ENCODE measurements around the gene RALGAPA2. TPM values are rescaled to one million over a fixed set of nuclear protein-coding genes. Genes with fewer than 3 reads are reported as not detected.

The RALGAPA2 gene
- total RNA-seq, 2 experiments from 2014 or later = 14.3 to 17.2 TPM

GRCh38 chr20:20391115-20391514, 321.3 kb downstream of the RALGAPA2 start:
- Mint-ChIP-seq H3K4me3 (no peak overlapping the region), H3K27me3 (no peaks in the 10 kb centered on the region), H3K4me1 (ENCODE audit: low read depth) (no peaks in the 10 kb centered on the region), H3K27ac (no peak overlapping the region), H3K36me3 (ENCODE audit: low read depth) (peaks cover 5% of the 10 kb centered on the region), H3K9me3 (no peaks in the 10 kb centered on the region)
- DNase-seq (no peak), ATAC-seq (no peak)
- intact Hi-C loops (cut with micrococcal nuclease) = no loop called here
- TF ChIP-seq CTCF (IDR thresholded peaks at IDR 0.05) = no peak
- ChIA-PET CTCF (no interaction called here), POLR2A (no interaction called here)

GRCh38 chr20:20390393-20390792, 322.1 kb downstream of the RALGAPA2 start:
- Mint-ChIP-seq H3K4me1 (ENCODE audit: low read depth) (no peaks in the 10 kb centered on the region), H3K4me3 (no peak overlapping the region), H3K27me3 (no peaks in the 10 kb centered on the region), H3K27ac (no peak overlapping the region), H3K9me3 (no peaks in the 10 kb centered on the region), H3K36me3 (ENCODE audit: low read depth) (peaks cover 5% of the 10 kb centered on the region)
- intact Hi-C loops (cut with micrococcal nuclease) = no loop called here
- CTCF ChIA-PET = no interaction called here
- ATAC-seq (no peak), DNase-seq (no peak)
- POLR2A ChIA-PET = no interaction called here
- TF ChIP-seq CTCF (IDR thresholded peaks at IDR 0.05) = no peak

- DNase-seq (no peak), ATAC-seq (no peak)
- Mint-ChIP-seq H3K27me3 (peaks cover 2% of the 10 kb centered on the region), H3K36me3 (ENCODE audit: low read depth) (peaks cover 2% of the 10 kb centered on the region), H3K4me1 (ENCODE audit: low read depth) (no peaks in the 10 kb centered on the region), H3K27ac (no peak overlapping the region), H3K9me3 (no peaks in the 10 kb centered on the region), H3K4me3 (no peak overlapping the region)
- intact Hi-C loops (cut with micrococcal nuclease) = no loop called here
- no peak for TF ChIP-seq CTCF (IDR thresholded peaks at IDR 0.05)
- CTCF ChIA-PET = no interaction called here
- POLR2A ChIA-PET = no interaction called here
Measured at GRCh38 chr20:20386192-20386591, 326.3 kb downstream of the RALGAPA2 start.

GRCh38 chr20:20375862-20376261, 336.6 kb downstream of the RALGAPA2 start:
- ATAC-seq (no peak), DNase-seq (no peak)
- CTCF ChIA-PET = no interaction called here
- Mint-ChIP-seq H3K27ac (no peak overlapping the region), H3K4me1 (ENCODE audit: low read depth) (no peaks in the 10 kb centered on the region), H3K36me3 (ENCODE audit: low read depth) (no peaks in the 10 kb centered on the region), H3K4me3 (no peak overlapping the region), H3K27me3 (peaks cover 42% of the 10 kb centered on the region), H3K9me3 (no peaks in the 10 kb centered on the region)
- intact Hi-C loops (cut with micrococcal nuclease) = no loop called here
- TF ChIP-seq CTCF (IDR thresholded peaks at IDR 0.05) = no peak
- POLR2A ChIA-PET = no interaction called here

GRCh38 chr20:20373091-20373571, 339.3 kb downstream of the RALGAPA2 start:
- H3K36me3 Mint-ChIP-seq (ENCODE audit: low read depth) = no peaks in the 10 kb centered on the region
- ATAC-seq (no peak), DNase-seq (no peak)
- no peak overlapping the region for H3K27ac Mint-ChIP-seq
- H3K9me3 Mint-ChIP-seq = no peaks in the 10 kb centered on the region
- no peak overlapping the region for H3K4me3 Mint-ChIP-seq
- intact Hi-C loops (cut with micrococcal nuclease) = no loop called here
- H3K27me3 Mint-ChIP-seq = peaks cover 52% of the 10 kb centered on the region
- no peak for TF ChIP-seq CTCF (IDR thresholded peaks at IDR 0.05)
- POLR2A ChIA-PET = no interaction called here
- CTCF ChIA-PET = interaction anchor here (1.0 kb wide), 1 partner anchor 451 kb away, joined by 3 read pairs; no protein-coding TSS in a partner anchor
- H3K4me1 Mint-ChIP-seq (ENCODE audit: low read depth) = peaks cover 3% of the 10 kb centered on the region
